BLaER1 (cell line): ENCODE results near the gene ABAT.

Source experiments
- H3K27ac ChIP-seq: shearing (Covaris generic); formaldehyde crosslinking; 2 replicates; pipeline ENCODE4 v1.8.1; 2022
- H3K27me3 ChIP-seq: shearing (Covaris generic); formaldehyde crosslinking; 2 replicates; pipeline ENCODE4 v1.8.1; 2022
- H3K36me3 ChIP-seq: shearing (Covaris generic); formaldehyde crosslinking; 2 replicates; pipeline ENCODE4 v1.8.1; 2022
- H3K4me1 ChIP-seq: shearing (Covaris generic); formaldehyde crosslinking; 2 replicates; pipeline ENCODE4 v1.8.1; 2022
- H3K4me2 ChIP-seq: shearing (Covaris generic); formaldehyde crosslinking; 2 replicates; pipeline ENCODE4 v1.8.1; 2022
- H3K4me3 ChIP-seq: shearing (Covaris generic); formaldehyde crosslinking; 2 replicates; pipeline ENCODE4 v1.8.1; 2022
- H3K9ac ChIP-seq: shearing (Covaris generic); formaldehyde crosslinking; 2 replicates; pipeline ENCODE4 v1.8.1; 2022
- H3K9me3 ChIP-seq: shearing (Covaris generic); formaldehyde crosslinking; 2 replicates; pipeline ENCODE4 v1.8.1; 2022
- H4K20me1 ChIP-seq: shearing (Covaris generic); formaldehyde crosslinking; 2 replicates; pipeline ENCODE4 v1.8.1; 2022
- Cebpa-rat ChIP-seq: shearing (Covaris generic); IDR thresholded peaks from 2 replicates; pipeline ENCODE4 v1.8.1; 2022

Gene ABAT

DNA sequence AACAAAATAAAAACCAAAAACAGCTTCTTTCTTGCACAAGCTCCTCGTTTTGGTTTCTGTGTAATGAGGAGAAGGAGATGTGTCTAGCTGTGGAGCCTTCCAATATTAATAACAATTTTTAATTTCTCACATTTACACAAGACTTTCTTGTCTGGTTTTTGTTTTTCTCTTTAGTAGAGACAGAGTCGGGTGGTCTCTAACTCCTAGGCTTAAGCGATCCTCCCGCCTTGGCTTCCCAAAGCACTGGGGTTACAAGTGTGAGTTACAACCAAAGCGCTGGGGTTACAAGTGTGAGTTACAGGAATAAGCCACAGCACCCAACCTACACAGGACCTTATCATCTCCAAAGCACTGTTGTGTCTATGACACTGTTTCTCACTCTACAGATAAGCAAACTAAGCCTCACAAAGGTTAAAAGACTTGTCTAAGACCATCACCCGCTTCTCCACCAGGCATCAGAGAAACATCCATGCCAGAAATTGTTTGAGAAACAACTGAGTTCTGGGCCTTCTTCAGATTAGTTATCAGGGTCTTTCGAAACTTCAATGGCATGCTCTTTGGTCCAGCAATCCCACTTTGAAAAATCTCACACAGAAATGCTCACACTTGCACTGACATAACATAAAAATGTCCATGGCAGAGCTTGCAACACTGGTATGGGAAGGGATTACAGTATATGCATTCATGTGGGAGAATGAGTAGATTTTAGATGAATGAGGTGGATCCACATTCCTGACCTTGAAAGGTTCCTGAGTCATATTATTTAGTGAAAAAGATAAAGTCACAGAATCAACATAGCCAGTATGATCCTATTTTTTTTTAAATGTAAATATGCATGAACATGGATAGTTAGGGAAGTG lies 3.9 kb downstream of the ABAT start:
- Histone ChIP-seq H3K9ac (no peak overlapping the region), H3K27me3 (no peaks in the 10 kb centered on the region), H3K27ac (no peak overlapping the region), H3K4me3 (no peak overlapping the region), H3K9me3 (peaks cover 8% of the 10 kb centered on the region), H3K36me3 (peaks cover 11% of the 10 kb centered on the region; the same call in 1 of the 2 replicates), H3K4me1 (peaks cover 44% of the 10 kb centered on the region), H3K4me2 (no peak overlapping the region), H4K20me1 (0 out of 2 replicates have a peak, but pooled peaks cover under 1% of the 10 kb centered on the region)
- TF ChIP-seq Cebpa-rat, result no peak

DNA sequence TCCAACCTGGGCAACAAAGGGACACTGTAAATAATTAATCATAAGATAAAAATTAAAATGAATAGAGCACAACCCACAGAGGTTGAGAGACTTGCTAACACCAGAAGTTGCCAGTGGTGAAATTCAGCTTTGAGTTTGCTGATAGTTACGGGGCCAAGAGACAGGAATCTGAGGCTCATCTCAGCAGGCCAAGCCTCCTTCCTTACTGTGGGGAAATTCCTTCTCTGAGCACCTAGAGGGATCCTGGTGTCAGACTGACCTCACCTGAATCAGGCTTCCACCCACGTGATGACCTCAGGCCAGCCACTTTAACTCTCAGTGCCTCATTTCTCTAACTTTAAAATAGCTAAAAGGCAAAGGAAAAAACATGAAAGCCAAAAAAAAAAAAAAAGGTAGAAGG lies 4.7 kb downstream of the ABAT start:
- H3K36me3 ChIP-seq, result peaks cover 11% of the 10 kb centered on the region; the same call in 1 of the 2 replicates
- no peak overlapping the region for H3K9ac ChIP-seq
- peaks cover 38% of the 10 kb centered on the region for H3K4me1 ChIP-seq
- H3K4me3 ChIP-seq, result no peak overlapping the region
- H3K9me3 ChIP-seq, result peaks cover 8% of the 10 kb centered on the region
- H4K20me1 ChIP-seq, result no peaks in the 10 kb centered on the region
- H3K27ac ChIP-seq, result no peak overlapping the region
- no peaks in the 10 kb centered on the region for H3K27me3 ChIP-seq
- no peak overlapping the region for H3K4me2 ChIP-seq
- TF ChIP-seq Cebpa-rat, result no peak

DNA sequence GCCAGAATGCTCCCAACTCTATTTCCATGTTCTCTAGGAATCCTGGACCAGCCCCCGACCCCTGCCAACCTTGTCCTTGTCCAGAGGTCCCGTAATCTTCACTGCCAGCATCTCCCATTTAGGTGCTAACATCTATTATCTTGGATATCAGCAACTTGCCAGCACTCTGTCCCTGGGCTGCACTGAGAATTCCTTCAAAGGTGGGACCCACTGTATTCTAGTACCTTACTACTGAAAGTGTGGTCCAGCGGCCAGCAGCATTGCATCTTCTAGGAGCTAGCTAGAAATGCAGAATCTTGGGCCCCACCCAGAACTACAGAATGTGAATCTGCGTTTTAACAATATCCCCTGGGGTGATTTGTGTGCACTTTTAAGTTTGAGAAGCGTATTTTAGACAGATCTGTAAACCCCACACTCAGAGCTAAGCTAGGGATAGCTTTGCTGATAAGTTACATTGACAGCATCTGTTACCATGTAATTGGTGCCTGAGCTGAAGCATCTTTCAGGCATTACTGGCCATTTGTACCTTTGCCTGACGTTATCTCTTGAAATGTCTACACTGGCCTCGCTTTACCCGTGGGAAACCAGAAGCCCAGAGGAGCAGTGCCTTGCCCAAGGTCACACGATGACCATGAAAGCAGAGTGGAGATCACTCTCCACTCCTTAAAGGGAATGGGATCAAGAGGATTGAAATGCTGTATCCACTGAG lies 8.3 kb downstream of the ABAT start:
- peaks cover 11% of the 10 kb centered on the region for H3K9me3 ChIP-seq
- H3K9ac ChIP-seq, result no peak overlapping the region
- no peak overlapping the region for H3K4me2 ChIP-seq
- H3K27ac ChIP-seq, result no peak overlapping the region
- no peak for TF ChIP-seq Cebpa-rat
- H3K4me1 ChIP-seq, result peaks cover 20% of the 10 kb centered on the region
- H3K36me3 ChIP-seq, result peaks cover 21% of the 10 kb centered on the region
- H3K4me3 ChIP-seq, result no peak overlapping the region
- H4K20me1 ChIP-seq, result 0 out of 2 replicates have a peak, but pooled peaks cover 10% of the 10 kb centered on the region
- H3K27me3 ChIP-seq, result no peaks in the 10 kb centered on the region

DNA sequence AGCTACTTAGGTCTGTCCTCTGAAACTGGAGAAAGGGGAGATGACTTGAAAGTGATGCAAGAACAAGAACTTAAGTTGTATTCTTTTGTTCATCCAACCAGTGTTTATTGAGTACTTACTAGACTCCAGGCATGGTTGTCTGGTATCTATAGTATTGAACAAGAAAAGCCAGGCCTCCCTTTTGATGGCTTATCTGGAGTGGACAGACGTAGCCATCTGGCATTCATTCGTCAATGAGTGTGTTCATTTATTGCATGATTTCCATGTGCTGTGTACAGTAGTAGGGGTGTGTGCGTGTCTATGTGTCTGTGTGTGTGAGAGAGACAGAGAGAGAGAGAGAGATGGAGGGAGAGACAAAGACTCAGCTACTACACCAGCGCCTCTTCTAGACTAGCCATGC lies 9.2 kb downstream of the ABAT start:
- Histone ChIP-seq H3K9ac (no peak overlapping the region), H4K20me1 (0 out of 2 replicates have a peak, but pooled peaks cover 10% of the 10 kb centered on the region), H3K4me3 (no peak overlapping the region), H3K27ac (no peak overlapping the region), H3K36me3 (peaks cover 26% of the 10 kb centered on the region), H3K4me2 (no peak overlapping the region), H3K9me3 (peaks cover 21% of the 10 kb centered on the region), H3K27me3 (no peaks in the 10 kb centered on the region), H3K4me1 (peaks cover 19% of the 10 kb centered on the region)
- TF ChIP-seq Cebpa-rat, result no peak

DNA sequence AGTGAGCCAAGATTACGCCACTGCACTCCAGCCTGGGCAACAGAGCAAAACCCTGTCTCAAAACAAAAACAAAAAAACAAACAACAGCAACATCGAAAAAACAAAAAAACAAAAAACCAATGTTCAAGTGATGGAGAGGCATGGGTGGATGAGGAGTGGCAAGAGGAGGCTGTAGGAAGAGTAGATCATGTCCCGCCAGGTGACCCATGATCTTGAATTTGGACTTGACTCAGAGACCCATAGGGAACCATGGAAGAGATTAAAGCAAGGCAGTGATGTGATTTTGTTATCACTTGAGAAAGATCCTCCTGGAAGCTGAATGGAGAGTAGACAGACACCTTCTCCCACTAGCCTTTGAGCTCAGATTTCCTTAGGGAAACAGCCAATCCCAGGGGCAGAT lies 11.2 kb downstream of the ABAT start:
- no peak for TF ChIP-seq Cebpa-rat
- peak overlapping the region; percentile 52 for H3K4me2 ChIP-seq
- peaks cover 32% of the 10 kb centered on the region for H3K9me3 ChIP-seq

DNA sequence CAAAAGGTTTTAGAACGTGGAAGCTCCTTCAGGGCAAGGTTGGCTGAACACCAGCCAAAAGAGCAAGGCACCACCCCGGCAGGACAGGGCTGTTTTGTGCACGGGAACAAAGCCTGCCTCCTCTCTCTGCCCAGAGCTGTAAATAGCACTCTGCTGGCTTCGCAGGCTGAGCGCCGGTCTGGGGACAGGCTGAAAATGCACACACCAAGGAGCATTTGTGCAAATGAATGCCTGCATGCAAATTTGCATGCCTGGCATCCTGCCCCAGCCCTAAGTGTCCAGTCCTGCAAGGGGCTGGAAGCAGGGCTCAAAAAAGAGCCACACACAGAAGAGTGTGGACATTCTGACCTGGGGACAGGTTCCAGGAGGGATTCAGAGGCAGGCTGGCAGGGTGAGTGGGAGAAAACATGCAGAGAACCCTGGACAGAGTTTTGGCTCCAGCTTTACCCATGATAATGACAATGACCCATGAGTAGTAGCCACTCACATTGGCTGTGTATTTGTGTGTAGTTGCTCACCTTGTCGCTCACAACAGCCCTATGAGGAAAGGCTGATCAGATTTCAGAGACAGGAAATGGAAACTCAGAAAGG lies 11.7 kb downstream of the ABAT start:
- peaks cover 13% of the 10 kb centered on the region for H3K4me1 ChIP-seq
- peaks cover 37% of the 10 kb centered on the region for H3K9me3 ChIP-seq
- no peak for TF ChIP-seq Cebpa-rat
- H3K27me3 ChIP-seq, result no peaks in the 10 kb centered on the region
- H3K9ac ChIP-seq, result no peak overlapping the region
- H3K4me3 ChIP-seq, result no peak overlapping the region
- no peak overlapping the region for H3K27ac ChIP-seq
- peaks cover 43% of the 10 kb centered on the region for H3K36me3 ChIP-seq
- H4K20me1 ChIP-seq, result 0 out of 2 replicates have a peak, but pooled peaks cover 10% of the 10 kb centered on the region
- H3K4me2 ChIP-seq, result peak overlapping the region; percentile 52

More for the DNA sequence above, 11.2 kb downstream of the ABAT start:
- Histone ChIP-seq H3K4me3 (no peak overlapping the region), H3K4me1 (peaks cover 14% of the 10 kb centered on the region), H3K9ac (no peak overlapping the region), H3K27me3 (no peaks in the 10 kb centered on the region), H3K27ac (no peak overlapping the region), H3K36me3 (peaks cover 38% of the 10 kb centered on the region), H4K20me1 (0 out of 2 replicates have a peak, but pooled peaks cover 10% of the 10 kb centered on the region)

DNA sequence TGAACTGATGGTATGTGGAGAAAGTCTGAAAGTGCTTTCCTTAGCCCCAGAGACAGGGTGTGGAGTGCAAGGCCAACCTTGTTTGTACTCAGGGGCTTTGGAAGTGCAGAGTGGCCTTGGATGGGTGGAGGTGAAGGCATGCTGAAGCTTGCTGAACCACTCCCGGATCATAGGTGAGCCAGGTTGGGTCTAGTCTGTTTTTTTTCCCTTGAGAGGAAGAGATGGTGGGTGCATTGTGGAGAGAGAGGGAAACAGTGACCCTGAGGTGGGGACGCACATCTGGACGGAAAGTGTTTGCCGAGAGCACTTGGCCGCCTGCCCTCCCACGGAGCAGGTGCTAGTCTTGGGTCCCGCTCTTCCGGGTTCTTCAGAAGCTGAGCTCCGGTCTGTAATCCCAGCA lies 12.5 kb downstream of the ABAT start:
- TF ChIP-seq Cebpa-rat, result no peak
- Histone ChIP-seq H3K4me3 (no peak overlapping the region), H3K9me3 (peaks cover 42% of the 10 kb centered on the region), H3K4me1 (peaks cover 13% of the 10 kb centered on the region), H3K36me3 (peaks cover 50% of the 10 kb centered on the region), H3K27me3 (no peaks in the 10 kb centered on the region), H3K9ac (no peak overlapping the region), H4K20me1 (0 out of 2 replicates have a peak, but pooled peaks cover 10% of the 10 kb centered on the region), H3K27ac (no peak overlapping the region), H3K4me2 (no peak overlapping the region)

DNA sequence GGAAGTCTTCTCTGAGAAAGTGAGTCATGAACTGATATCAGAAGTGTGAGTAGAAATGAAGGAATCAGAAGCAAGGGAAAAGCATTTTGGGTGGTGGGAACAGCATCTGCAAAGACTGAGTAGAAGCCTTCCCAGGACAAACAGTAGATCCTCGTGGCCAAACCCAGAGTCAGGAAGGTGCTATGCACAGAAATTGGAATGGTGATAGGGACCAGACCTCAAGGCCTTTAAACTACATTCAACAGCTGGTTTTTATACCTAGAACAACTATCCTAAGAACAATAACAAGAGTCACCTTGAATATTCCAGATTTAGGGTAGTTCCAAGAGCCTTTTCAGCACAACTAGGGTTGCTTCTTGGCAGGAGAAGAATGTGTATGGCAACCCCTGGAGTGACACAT lies 15.3 kb downstream of the ABAT start:
- Histone ChIP-seq H3K4me3 (no peak overlapping the region), H3K36me3 (peaks cover 61% of the 10 kb centered on the region), H4K20me1 (0 out of 2 replicates have a peak, but pooled peaks cover 10% of the 10 kb centered on the region), H3K4me1 (peaks cover 13% of the 10 kb centered on the region), H3K27ac (no peak overlapping the region), H3K4me2 (no peak overlapping the region), H3K27me3 (no peaks in the 10 kb centered on the region), H3K9me3 (peaks cover 42% of the 10 kb centered on the region), H3K9ac (no peak overlapping the region)
- TF ChIP-seq Cebpa-rat, result no peak

DNA sequence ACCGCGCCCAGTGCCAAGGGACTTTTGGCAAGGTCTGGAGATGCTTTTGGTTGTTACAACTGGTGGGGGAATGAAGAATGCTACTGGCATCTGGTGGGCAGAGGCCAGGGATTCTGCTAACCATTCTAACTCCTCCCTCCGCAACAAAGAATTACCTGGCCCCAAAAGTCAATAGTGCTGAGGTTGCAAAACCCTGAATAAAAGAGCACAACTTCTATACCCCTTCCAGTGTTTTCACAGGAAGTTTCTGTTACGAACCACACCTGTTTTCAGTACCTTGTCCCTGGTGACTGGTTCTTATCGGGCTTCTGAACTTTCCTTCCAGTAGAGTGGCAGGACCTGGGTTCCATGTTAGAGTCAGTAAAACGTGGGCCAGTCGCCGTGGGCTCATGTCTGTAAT lies 17.3 kb downstream of the ABAT start:
- H3K9me3 ChIP-seq, result peaks cover 42% of the 10 kb centered on the region
- peaks cover 67% of the 10 kb centered on the region for H3K36me3 ChIP-seq
- no peak overlapping the region for H3K4me3 ChIP-seq
- peaks cover under 1% of the 10 kb centered on the region; the same call in 1 of the 2 replicates for H3K4me1 ChIP-seq
- 0 out of 2 replicates have a peak, but pooled peaks cover 5% of the 10 kb centered on the region for H4K20me1 ChIP-seq
- TF ChIP-seq Cebpa-rat, result no peak
- H3K27ac ChIP-seq, result no peak overlapping the region
- H3K27me3 ChIP-seq, result no peaks in the 10 kb centered on the region
- no peak overlapping the region for H3K9ac ChIP-seq
- no peak overlapping the region for H3K4me2 ChIP-seq
